Stimulated activated CD4-positive, alpha-beta T cell treated with anti-CD3 and anti-CD28 coated beads, Interleukin-4, amount 100 ng/mL, for 24 hours (primary cell): ENCODE results near the gene ZBTB39.
"Not testable (repeated sequence)": the region's sequence is repeated elsewhere in the genome, so short reads cannot be mapped to it uniquely, and the experiment has no call there.

Experiments used
- DNase-seq: peaks from one replicate; pipeline ENCODE4 v3.0.0-alpha.2; 2020

The ZBTB39 gene

DNA sequence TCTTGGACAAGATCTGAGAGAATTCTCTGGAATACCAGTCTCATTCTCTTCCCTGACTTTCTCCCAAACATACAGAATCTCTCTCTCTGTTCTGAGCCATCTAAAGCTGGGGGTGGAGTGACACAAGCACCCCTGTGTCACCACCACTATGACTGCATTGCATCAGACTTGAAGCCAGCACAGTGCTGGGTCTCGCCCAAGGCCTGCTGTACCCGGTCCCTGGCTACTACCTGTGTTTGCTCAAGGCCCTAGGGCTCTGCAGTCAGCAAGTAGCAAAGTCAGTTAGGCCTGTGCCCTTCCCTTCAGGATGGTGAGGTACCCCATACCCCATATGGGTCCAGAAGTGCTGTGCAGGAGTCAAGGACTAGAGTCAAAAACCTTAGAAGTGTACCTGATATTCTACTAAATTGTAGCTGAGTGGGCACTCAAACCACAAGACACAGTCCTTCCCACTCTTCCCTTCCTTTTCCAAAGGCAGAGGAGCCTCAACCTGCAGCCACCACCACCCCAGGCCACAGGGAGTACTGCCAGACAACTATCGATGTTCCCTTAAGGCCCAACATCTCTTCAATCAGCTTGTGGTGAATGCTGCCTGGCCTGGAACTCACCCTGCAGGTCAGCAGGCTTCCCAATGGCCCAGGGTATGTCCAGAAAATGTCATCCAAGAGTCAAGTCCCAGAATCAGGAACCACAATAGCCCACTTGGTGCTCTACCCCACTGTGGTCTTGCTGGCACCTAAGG lies 27.8 kb downstream of the ZBTB39 start:
- no peak for DNase-seq

GRCh38 chr12:56977361-56977760 lies 29.0 kb downstream of the ZBTB39 start:
- DNase-seq = not testable (repeated sequence)

GRCh38 chr12:56974224-56974623 lies 32.1 kb downstream of the ZBTB39 start:
- not testable (repeated sequence) for DNase-seq

DNA sequence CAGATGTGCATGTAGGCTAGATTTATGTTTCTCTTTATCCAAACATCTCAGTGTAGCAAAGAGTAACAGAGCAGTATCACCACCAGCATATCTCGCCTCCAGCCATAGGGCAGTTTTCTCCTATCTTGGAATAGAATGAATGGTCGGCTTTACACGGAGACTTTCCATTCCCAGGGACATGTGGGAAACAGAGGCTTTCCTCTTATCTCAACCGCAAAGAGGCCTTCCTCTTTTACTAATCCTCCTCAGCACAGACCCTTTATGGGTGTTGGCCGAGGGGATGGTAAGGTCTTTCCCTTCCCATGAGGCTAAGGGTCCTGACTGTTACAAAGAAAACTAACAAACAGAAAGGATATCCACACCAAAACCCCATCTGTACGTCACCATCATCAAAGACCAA lies 37.4 kb downstream of the ZBTB39 start:
- DNase-seq = not testable (repeated sequence)

- not testable (repeated sequence) for DNase-seq
Measured at GRCh38 chr12:56965997-56966642, 40.2 kb downstream of the ZBTB39 start.

DNA sequence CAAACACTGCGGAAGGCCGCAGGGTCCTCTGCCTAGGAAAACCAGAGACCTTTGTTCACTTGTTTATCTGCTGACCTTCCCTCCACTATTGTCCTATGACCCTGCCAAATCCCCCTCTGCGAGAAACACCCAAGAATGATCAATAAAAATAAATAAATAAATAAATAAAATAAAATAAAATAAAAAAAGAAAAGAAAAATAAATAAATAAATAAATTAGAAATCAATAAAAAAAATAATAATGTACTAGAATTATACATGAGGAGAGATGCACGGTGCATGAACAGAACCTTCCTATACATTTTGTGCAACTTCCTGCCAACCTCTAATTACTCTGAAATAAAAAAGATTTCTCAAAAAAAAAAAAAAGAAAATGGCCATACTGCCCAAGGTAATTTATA lies 41.2 kb downstream of the ZBTB39 start:
- not testable (repeated sequence) for DNase-seq

DNA sequence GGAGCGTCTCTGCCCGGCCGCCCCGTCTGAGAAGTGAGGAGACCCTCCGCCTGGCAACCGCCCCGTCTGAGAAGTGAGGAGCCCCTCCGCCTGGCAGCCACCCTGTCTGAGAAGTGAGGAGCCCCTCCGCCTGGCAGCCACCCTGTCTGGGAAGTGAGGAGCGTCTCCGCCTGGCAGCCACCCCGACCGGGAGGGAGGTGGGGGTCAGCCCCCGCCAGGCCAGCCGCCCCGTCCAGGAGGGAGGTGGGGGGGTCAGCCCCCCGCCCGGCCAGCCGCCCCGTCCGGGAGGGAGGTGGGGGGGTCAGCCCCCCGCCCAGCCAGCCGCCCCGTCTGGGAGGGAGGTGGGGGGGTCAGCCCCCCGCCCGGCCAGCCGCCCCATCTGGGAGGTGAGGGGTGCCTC lies 42.8 kb downstream of the ZBTB39 start:
- not testable (repeated sequence) for DNase-seq

DNA sequence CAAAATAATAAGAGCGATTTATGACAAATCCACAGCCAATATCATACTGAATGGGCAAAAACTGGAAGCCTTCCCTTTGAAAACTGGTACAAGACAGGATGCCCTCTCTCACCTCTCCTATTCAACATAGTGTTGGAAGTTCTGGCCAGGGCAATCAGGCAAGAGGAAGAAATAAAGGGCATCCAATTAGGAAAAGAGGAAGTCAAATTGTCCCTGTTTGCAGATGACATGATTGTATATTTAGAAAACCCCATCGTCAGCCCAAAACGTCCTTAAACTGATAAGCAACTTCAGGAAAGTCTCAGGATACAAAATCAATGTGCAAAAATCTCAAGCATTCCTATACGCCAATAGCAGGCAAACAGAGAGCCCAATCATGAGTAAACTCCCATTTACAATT lies 44.1 kb downstream of the ZBTB39 start:
- not testable (repeated sequence) for DNase-seq

GRCh38 chr12:56958422-56958821 lies 47.9 kb downstream of the ZBTB39 start:
- DNase-seq = no peak

DNA sequence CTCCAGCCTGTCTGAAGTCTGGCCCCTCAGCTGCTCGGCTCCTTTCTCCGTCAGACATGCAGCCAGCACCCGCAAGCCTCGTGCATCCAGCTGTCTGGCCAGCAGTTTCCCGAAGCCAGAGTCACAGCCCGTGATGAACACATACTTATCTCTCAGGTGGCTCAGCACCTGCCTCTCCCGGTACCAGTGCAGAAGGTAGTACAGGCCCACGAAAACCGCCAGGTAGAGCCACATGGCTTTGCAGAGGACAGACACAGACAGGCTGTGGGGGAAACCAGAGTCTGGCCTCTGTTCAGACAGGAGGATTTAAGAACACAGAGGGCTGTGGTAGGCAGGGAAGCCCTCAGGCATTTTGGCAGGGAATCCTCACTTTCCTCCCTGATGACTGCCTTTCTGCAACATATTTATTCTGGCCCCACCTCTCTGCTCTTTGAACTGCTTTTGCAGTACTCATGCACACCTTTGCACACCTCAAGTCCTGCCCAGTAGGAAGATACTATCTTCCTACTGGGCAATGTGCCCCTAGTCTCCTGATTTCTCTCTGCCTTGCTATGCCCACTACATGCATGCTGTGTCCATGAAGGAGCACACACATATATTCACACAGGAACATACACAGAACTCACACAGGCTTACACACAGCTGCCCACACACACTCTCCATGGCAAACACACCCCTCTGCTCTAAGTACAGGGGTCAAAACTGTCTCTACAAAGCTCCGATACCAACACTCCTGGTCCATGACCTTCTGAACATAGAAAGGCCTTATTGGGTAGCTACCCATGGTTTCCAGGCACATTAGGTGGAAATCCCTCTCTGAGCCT lies 48.9 kb downstream of the ZBTB39 start, which contains the start of gene RDH16:
TSS of gene RDH16 (minus strand) at position 380 of the 824 bp plus-strand sequence. CDS start at position 234, 146 bp downstream.
- no peak for DNase-seq

DNA sequence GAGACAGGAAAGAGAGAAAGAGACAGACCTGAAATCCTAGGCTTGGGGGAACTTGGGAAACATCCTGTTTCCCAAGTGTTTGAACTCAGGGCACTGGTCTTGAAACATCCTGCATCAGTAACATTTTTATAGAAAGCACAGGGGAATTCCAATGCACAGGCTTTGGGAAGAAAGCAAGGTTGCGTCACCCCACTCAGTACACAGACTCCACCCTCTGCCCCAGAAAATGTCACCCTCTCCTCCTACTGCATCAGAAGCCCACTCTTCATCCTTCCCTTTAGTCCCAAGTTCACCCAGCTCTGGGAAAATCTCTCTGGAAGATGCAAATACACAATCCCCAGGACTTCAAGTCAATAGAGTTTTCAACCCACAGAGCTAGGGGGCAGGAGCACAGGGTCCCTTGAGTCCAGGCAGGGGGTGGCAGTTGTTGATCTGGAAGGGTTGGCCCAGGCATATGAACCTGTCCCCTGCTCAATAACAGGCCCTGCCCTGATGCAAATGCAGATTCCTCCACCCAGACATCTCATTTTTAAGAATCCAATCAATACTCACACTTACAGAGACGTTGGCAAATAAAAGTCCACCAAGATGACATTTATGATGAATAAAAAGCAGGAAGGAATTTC lies 50.6 kb downstream of the ZBTB39 start:
- no peak for DNase-seq

- no peak for DNase-seq
Measured at GRCh38 chr12:56954958-56955355, 51.4 kb downstream of the ZBTB39 start.

DNA sequence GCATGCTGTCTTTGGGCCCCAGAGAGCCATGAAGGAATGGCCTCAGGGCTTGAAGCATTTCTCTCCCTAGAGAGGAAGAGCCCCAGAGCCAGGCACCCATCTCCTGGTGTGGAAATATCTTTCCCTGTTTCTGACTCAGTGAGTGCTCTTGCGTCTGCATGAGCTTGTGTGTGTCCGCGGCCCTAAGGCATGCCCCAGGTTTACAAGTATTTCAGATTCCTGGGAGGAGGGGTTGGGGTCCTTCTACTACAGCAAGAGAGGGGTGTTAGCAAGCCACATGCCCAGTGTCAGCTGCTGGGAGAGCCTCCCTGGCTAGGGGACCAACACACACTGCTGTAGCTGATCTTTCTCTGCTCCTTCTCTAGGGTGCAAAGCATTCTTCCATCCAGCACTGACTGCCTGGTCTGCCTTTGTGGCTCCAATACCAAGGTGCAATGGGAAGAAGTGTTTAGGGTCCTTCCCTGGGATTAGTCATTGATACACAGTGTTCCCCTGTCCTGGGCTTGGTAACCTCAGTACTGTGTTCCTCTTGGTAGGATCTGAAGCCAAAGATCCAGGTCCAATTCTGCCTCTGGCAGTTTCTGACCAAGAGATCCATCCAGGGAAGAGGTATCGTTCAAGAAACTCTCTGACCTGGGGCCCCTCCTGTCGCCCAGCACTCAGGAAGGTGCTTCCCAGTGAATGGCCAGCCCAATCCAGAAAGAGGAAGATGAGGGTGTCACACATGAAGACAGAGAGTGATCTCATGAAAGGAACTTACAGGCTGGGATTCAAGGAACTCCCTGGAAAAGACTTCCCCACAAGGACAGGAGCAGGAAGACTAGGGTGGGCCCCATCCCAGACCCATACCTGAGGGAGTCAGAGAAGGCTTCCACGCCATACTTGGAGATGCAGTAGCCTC lies 52.0 kb downstream of the ZBTB39 start:
- DNase-seq = no peak

DNA sequence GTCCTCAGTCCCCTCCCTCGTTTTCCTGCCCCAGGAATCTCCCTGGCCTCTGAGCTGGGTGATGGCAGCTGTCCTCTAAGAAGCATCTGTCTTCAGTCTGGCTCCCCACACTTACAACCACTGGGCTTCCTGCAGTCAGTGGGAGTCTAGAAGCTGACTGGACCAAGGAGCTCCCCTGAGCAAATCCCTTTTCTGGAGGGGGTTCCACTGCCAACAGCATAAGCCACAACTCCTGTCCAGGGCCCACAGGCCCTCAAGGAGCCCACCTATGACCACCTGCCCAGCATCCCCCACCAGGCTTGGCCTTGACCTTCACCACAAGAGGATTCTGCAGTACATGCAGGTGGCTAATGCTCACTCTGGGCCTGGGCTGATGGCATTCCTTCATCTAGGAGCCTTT lies 53.0 kb downstream of the ZBTB39 start:
- DNase-seq = no peak

- DNase-seq = no peak
Measured at GRCh38 chr12:56951582-56952339, 54.6 kb downstream of the ZBTB39 start.

- no peak for DNase-seq
Measured at GRCh38 chr12:56948881-56949280, 57.5 kb downstream of the ZBTB39 start.
